Esophagus squamous epithelium (tissue), 4 donors: ENCODE results near the gene MFAP2.

Experiments
- POLR2A ChIP-seq, 4 donors: fragments of 450-650 bp; IDR thresholded peaks; one replicate each; pipeline ENCODE4 v1.6.1; 2017; ENCODE audit warnings: antibody characterized with exemption in 4 of 4, mild to moderate bottlenecking in 4 of 4, moderate library complexity in 3 of 4
- TF ChIP-seq, protein P1 (sequence below), 6 experiments: fragments of 450-650 bp in 4 of 6; fragments of 200-600 bp in 2 of 6; sonication (generic) in 2 of 6; IDR thresholded peaks; one replicate each; pipeline ENCODE4 v1.5.1; 2016 to 2019; ENCODE audit warnings: antibody characterized with exemption in 6 of 6, mild to moderate bottlenecking in 4 of 6, moderate library complexity in 4 of 6

DNA sequence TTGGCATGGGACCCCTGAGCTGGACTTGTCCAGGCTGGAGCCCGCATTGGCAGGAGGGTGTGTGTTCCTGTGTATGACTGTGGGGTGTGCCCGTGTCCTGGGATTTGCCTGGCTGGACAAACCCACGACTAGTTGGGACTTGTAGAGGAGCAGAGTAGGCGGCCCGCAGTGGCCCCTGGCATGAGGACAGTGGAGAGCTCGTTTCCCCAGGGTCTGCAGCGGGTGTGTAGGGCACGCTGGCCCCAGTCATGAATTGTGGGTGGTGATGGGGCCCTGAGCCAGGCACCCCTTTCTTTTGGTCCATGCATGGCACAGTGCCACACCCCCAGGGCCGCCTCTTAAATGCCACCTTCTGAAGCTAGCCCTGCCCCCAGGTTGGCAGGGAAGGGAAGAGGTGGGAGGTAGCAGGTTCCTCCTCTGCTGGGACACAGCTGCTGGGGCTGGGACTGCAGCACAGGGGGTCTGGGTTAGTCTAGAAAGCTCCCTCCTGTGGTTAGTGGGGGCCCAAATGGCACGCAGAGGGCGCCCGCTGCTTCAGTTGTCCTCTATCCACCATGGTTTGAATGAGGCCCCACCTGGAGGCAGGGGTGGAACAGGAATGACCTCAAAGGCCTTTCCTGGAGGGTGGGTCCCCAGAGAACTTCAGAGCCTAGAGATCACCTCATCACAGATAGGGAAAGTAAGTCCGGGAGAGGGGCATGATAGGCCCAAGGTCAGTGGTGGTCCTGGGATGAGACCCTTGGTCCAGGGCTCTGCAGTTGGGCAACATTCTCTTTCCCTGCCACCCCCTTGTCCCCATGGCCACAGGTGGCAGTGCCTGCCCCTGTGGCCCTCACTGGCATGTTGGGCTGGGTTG lies 54.6 kb downstream of the MFAP2 start:
- TF ChIP-seq, protein P1, sequence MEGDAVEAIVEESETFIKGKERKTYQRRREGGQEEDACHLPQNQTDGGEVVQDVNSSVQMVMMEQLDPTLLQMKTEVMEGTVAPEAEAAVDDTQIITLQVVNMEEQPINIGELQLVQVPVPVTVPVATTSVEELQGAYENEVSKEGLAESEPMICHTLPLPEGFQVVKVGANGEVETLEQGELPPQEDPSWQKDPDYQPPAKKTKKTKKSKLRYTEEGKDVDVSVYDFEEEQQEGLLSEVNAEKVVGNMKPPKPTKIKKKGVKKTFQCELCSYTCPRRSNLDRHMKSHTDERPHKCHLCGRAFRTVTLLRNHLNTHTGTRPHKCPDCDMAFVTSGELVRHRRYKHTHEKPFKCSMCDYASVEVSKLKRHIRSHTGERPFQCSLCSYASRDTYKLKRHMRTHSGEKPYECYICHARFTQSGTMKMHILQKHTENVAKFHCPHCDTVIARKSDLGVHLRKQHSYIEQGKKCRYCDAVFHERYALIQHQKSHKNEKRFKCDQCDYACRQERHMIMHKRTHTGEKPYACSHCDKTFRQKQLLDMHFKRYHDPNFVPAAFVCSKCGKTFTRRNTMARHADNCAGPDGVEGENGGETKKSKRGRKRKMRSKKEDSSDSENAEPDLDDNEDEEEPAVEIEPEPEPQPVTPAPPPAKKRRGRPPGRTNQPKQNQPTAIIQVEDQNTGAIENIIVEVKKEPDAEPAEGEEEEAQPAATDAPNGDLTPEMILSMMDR (IDR thresholded peaks at IDR 0.05): no peak
- TF ChIP-seq POLR2A (IDR thresholded peaks at IDR 0.05): no peak
